ENCODE measurements around the gene CYP11A1.

DNA sequence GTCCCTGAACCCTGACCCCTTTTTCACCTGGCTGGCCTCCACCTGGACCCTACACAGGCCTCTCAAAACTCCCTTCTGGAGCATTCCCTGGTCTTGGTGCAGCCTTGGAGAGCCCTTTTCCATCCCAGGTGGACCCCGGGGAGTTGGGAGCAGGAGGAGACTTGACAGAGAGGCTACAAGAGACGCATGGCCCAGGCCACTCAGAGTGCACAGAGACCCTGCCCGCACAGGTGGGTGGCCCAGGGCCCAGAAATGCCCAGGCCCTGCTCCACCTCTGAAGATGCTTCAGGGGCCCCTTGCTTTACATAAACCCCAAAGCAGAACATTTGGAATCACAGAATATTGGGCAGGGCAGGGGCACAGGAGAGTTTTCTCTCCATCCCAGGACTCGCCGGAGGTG lies 34.4 kb downstream of the CYP11A1 start:
- no peak for TF ChIP-seq CTCF (IDR thresholded peaks at IDR 0.05 in 4 of 5, conservative IDR thresholded peaks at IDR 0.05 in 1 of 5)
- TF ChIP-seq POLR2A (IDR thresholded peaks at IDR 0.05), result no peak

Data from gastrocnemius medialis (tissue), 4 donors.